NCI-H1930 (cell line): ENCODE measurements around the gene SCGB1C2.
A peak's percentile ranks its signal among the peaks of the same experiment; 100 is the strongest.

Source experiments
- DNase-seq, 2 experiments: peaks; one replicate each; lab custom pipeline; 2025; lab: John Stamatoyannopoulos, UW

SCGB1C2 gene

DNA sequence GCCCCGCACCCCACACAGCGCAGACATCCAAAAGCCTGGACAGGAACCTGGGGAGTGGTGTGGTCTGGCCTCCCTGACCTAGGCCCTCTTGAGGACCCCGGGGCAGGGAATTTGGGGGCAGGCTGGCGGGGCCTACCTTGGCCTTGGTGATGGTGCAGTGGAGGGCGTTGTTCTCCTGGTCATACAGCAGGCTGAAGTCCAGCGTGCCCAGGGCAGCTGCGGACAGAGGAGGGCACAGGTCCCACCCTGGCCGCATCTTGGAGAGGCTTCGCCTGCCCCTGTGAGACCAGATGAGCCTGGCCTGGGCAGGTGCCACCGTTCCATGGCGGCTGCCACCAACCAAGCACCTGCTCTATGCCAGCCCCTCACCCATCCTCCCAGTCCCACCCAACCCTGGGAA lies 35.0 kb downstream of the SCGB1C2 start:
- no peak for DNase-seq

DNA sequence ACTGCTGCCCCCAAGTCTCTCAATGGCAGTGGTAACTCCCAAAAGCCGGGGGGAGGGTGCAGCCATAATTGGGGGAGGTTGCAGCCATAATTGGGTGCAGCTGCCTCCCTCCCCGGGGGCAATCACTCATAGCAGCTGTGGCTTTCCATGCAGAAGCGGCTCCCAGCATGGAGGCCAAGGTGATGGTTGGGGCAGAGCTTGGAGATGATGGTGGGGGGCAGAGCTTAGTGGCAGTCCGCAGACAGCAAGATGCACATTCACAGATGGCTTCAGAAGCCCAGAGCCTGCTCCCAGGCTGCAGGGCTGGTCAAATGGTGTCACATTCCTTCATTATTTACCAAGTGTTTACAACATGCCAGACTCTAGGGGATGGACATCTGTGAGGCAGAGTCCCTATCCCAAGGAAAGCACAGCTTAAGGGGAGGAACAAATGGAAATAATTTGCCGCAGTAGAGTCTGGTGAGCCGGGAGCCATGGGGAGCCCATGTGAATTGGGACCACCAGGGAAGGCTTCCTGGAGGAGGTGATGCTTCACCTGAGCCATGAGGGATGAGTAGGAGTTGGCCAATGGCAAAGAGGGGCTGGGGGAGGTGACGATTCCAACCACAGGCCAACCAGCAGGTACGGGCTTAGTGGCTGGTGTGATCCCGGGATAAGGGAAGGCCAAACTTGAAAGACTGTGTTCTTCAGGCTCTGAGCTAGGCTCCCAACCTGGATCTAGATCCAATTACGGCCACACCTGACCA lies 36.0 kb downstream of the SCGB1C2 start:
- no peak for DNase-seq

DNA sequence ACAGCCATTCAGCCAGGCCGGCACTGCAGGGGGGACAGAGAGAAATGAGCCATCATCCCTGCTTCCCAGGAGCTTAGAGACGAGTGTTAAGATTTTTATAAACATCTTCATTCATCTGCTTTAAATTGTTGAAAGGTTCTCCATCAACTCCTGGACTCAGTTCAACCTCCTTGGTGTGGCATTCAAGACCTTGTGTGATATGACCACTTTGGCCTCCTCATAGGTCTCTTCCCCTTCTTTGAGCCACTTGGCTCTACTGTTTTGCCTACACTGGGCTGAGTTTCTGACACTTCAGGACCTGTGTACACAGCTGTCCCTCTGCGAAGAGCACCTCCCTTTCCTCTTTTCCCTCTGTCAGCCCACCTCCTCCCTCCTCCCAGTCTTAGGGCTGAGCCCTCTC lies 39.8 kb downstream of the SCGB1C2 start:
- no peak for DNase-seq

DNA sequence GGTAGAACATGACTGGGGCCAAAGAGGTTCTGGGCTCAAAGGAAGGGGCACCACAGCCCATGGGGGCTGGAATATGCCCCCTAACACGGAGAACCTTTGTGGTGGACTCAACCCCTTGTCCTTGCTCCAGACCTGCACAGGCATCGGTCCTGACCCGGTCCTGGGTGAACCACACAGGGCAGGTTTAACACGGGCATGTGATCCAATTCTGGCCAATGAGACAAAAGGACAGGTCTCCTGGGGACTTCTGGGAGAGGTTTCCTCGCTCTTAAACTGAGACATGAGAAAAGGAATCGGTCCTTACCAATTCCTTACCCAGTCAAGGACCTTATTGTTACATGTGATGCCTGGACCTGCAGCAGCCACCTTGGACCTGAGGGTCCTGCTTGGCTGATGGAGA lies 40.4 kb downstream of the SCGB1C2 start:
- DNase-seq = no peak

DNA sequence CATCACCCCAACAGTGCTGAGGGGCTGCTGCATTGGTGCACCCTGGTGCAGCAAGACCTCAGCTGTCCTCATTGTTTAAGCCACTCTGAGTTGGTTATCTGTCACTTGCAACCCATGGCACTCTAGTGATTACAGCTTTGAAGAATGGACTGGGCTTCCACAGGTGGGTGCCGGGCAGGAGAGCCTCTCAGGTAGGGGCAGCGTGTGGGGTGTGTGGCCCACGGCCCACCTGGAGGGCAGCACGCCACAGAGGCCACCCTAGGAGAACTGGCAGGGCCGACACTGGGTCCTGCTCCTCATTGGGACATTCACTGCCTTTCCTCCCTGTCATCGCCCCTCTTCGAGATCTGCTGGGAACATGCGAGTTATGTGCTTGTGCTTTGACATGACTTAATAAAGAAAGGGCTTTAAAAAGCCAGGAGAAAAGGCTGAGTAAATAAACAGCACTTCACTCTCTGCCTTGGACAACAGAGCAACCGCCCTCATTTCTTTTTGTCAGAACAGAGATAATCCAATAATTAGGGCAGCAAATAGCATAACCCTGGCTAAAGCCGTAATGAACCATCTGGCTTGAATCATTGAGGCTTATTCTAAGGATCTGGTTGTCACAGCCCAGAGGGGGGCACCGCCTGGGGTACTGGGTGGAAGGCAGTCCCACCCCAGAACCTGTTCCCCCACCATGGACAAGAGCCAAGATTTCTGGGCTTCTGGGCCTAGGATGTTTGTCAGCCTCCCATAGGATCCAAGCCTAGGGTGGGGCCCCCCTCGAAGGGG lies 41.1 kb downstream of the SCGB1C2 start:
- DNase-seq = no peak

DNA sequence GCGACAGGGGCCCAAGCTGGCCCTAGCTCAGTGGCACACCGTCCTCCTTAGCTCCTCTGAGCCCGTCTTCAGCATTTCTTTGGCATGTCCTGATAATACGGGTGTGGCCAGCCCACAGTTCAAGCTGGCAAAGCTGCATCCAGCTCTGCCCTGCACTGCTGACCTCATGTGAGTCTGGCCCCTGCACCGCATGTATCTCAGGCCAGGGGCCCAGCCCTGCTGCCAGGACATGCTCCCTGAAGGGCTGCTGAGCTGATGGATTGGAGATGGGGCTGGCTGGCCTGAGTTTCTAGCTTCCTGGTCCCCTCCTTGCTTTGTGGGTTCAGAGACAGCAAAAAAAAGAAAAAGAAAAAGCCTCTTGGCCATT lies 41.7 kb downstream of the SCGB1C2 start:
- DNase-seq = no peak

DNA sequence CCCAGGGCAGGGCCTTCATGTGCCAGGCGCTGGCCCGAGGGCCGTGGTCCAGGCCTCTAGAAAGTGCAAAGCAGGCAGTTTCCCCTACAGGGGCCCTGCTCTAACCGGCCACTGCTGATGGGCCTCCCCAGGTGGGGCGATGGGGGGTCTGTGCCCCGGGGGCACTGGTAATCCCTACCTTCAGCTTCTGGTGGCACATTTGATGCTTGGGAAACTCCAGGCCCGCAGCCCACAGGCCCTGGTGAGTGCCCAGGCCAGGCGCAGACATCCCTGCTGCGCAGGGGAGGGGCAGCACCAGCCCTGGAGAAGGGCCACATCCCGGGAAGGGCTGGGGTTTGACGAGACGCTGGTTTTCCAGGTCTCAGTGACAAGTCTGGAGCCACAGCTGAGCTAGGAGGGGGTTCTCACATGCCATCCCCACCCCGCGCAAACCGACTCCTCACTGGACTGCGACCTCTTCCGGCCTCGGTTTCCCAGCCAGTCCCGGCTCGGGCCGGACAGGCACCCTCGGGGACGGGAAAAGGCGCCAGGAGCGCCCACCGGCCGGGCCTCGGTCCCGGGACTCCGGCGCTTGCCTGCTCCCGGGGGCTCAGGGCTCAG lies 42.5 kb downstream of the SCGB1C2 start:
- DNase-seq = no peak

DNA sequence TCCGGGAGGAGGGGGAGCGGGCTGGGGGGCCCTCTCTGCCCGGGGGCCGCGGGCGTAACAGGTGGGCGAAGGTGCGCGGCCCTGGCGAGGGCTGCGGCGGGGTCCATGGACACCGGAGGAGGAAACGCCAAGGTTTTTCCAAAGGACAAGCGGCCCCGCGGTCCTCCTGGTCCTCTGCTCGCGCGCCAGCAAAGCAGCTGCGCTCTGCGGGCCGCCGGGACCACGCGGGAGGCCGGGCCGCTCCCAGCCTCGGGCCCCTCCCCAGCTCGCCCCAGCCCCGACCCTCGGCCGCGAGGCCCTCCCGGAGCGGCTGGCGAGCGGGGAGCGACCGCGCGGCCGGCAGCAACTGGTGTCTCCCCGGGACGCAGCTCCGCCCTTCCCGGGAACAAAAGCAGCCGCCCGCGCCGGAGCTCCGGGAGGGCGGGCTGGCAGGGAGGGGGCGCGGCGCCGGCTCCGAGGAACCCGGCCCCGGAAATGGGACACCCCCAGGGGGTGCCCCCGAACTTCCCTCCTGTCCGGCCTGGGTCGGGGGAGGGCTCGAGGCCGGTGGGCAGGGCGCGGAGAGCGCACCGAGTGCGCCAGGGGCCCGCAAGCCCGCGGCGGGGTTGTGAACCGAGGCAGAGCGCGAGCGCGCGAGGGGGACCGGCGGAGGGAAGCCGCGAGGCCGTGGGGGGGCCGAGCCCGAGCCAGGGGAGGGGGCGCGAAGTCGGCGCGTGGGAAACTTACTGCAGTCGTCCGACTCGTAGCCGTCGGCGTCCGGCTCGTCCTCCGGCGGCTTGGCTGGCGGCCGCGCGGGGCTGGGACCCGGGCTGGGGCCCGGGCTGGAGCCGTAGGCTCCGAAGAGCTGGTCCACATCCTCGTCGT lies 43.2 kb downstream of the SCGB1C2 start:
- DNase-seq = no peak

DNA sequence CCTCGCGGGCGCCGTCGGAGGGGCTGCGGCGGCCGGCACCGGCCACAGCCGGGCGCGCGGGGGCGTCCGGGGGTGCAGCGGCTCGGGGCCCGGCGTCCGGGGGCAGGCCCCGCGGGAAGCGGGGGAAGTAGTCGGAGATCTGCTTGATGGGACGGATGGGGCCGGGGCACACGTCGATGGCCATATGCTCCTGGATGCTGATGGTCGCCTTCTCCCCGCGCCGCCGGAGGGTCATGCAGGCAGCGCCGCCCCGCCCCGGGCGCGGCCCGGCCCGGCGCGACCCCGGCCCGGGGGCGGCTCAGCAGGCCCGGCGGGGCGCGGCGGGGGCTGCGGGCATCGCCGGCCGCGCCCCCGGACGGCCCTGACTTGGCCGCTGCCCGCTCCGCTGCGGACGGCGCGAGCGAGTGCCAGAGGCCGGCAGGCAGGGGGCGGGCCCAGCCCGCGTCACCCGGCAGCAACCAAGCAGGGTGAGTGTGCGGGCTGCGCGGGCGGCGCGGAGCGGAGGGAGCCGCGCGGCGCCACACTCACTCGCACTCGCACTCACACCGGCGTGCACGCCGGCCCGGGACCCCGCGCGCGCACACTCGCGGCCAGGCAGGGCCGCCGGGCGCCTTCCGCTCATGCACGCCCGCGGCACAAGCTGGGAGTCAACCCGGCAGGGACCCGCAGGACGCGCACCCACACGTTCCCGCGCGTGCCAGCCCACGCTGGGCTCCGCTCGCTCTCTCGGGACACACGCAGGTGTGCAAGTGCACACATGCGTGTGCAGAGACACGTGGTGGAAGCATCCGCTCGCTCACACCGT lies 44.1 kb downstream of the SCGB1C2 start, which contains the start of gene DOC2B:
Gene DOC2B (minus strand): TSS at position 406 of the 805 bp plus-strand sequence. CDS start 171 bp downstream, at position 235.
- DNase-seq = peak in 1 of 2 experiments; percentile 23

DNA sequence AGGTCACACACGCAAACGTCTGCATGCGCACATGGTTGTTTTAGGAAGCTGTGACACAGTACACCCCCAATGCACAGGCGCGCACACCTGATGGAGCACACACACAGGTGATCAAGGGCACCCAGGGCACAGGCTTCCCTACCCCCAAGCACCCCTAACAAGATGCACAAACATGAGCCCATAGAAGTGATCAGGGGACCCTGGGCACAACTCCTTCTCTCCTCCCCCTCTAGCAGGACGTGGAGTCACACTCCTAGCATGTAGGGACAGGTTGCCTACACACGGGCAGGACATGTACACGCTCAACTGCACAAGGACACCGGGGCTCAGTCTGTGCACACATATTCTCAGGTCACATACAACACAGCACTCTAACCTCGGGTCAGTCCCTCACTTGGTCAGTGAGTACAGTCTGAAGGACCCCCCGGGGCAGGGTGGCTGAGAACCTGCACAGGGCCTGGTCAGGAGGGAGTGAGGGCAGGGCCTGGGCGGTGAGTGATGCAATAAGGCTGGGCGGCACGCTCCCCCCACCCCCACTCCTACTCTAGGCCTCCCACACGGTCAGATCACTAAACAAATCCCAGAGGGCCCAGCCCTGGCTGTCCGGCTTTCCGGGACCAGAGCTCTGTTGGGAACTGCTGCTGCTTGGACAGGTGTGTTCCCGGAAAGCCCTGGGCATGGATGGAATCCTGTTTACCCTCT lies 44.8 kb downstream of the SCGB1C2 start:
- no peak for DNase-seq

DNA sequence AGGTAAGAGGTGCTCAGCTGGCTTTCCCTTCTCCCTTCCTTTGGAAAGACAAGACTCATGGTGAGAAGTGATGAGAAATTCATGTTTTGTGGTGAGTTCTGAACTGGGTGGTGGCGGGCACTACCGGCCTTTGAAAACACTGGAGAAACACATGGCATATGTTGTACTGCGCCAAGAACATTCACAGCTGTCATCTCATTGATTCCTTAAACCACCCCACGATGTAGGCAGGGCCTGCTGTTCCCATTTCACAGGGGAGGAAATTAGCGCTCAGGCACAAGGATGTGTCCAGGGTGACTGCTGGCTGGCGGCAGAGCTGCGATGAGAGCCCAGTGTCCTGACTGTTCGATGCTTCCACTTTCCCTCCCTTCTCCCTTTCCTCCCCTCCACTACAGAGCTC lies 45.7 kb downstream of the SCGB1C2 start:
- DNase-seq = no peak

DNA sequence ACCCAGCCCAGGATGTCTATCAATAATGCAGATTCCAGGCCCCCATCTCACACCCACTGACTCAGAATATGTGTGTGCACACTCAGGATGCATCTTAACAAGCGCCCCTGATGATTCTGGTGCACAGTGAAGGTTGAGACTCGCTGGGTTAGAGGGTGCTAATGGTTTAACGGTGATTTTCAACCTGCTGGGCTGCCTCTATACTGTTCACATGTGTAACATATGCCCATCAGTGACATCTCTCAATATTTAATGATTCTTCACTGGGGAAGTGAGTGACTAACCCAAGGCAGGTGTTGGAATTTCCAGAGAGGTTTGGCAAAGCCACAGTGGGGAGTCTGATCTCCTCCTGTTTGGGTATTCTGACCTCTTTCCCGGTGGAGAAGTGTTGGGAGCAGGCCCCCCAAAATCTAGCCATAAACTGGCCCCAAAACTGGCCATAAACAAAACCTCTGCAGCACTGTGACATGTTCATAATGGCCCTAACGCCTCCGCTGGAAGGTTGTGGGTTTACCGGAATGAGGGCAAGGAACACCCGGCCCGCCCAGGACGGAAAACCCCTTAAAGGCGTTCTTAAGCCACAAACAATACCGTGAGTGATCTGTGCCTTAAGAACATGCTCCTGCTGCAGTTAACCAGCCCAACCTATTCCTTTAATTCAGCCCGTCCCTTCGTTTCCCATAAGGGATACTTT lies 48.2 kb downstream of the SCGB1C2 start:
- DNase-seq = no peak

DNA sequence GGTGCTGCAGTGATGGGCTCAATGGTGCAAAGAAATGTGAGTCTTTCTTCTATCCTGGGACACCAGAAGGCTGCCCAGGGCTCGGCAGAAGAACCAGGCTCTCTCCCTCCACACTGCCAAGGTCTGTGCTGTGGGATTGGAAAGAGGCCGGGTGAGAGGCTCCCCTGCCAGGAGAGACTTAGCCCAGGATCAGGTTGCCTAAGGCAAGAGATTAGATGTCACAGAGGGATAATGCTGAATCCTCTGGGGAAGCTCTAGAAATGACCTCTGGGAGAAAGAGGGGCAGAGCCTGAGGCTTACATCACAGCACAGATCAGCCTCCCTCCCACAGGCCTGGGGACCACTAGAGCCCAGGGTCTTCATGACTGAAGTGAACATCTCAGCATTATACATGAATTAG lies 49.8 kb downstream of the SCGB1C2 start:
- no peak for DNase-seq
